8988T (cell line): Measurements from ENCODE around the gene MYO1D.
"Not testable (repeated sequence)": the region's sequence is repeated elsewhere in the genome, so short reads cannot be mapped to it uniquely, and the experiment has no call there.

ENCODE experiments used
- DNase-seq: peaks from one replicate; pipeline ENCODE4 v3.0.0; 2011

The MYO1D gene

DNA sequence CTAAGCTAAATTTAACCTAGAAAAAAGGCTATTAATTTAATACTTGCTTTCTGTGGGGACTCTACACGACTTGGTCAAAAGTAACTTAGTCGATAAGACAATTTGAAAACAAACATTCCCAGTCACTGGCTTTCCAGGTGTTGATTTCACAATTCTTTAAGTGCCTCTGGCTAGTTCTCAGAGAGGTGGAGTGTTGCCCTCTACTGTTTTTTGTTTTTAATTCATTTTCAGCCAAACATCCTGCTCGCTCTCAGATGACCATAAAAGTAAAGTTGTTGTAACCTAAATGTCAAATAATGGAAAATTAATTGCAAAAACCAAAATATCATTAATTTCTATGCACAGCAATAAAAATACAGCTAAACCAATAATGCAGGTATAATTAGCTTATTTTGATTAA is 107.1 kb downstream of the MYO1D start:
- no peak for DNase-seq

DNA sequence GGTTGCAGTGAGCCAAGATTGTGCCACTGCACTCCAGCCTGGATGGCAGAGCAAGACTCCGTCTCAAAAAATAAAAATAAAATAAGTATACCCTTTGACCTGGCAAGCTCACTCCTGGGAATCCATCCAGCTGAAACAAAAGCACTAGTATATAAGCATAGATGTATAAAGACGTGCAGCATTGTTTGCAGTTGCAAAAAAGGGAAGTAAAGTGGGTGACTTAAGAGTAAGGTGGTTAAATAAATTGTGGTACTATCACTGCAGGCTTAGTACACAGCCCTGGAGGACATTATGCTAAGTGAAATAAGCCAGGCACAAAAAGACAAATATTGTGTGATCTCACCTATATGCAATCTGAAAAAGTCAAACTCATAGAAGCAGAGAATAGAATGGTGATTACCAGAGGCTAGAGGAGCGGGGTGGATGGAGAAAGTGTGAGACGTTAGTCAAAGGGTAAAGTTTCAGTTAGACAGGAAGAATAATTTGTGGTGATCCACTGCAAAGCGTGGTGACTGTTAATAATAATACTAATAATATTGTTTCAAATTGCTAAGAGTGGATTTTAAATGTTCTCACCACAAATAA is 113.0 kb downstream of the MYO1D start:
- no peak for DNase-seq

DNA sequence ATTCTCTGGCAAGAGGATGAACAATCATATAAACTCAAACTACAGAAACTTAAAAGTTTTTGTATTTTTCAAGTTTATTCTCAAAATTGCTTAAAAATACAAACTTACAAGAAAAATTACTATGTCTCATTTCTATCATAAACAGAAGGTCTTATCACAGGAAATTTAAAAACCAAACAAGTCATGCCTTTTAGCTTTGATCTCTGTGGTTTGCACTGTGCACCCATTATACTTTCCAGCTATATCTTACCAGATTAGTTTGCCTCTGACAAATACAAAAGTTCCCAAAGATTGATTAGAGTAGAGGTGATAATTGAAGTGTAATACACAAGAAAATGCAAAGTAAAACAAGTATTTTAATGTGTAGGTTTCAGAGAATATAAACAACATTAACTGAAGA is 117.4 kb downstream of the MYO1D start:
- DNase-seq = no peak

DNA sequence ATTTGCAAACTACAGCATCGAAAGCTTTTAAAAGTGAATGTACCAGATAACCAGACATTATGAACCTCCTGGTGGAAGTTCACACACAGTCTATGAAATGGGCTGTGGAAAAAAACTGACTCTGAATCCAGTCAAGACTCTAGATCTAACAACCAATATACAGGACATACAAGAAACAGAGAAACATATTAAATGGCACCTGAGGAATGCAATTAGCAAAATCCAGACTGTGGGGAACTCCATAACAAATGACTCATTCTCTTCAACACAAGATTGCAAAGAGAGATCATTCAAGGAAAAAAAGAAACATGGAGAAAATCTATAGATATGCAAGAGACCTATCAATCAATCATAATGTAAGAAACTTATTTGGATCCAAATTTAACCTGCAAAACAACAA is 119.0 kb downstream of the MYO1D start:
- no peak for DNase-seq

DNA sequence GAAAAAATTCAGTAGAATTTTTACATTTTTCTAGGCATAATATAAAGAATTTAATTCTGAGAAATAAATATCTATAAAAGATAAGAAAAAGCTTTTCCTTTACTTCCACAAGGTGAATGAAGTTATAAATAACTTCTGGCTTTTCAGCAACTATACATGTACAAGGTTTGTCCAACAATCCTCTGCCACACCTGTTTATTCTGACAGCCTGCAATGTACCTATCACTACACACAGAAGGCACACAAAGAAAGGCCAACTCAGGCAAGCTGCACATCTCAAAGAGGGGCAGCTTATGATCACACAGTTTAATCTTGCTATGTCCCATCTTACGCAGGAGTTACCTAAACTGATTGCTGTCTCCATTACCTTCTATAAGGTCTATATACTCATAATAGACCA is 120.2 kb downstream of the MYO1D start:
- DNase-seq = no peak

DNA sequence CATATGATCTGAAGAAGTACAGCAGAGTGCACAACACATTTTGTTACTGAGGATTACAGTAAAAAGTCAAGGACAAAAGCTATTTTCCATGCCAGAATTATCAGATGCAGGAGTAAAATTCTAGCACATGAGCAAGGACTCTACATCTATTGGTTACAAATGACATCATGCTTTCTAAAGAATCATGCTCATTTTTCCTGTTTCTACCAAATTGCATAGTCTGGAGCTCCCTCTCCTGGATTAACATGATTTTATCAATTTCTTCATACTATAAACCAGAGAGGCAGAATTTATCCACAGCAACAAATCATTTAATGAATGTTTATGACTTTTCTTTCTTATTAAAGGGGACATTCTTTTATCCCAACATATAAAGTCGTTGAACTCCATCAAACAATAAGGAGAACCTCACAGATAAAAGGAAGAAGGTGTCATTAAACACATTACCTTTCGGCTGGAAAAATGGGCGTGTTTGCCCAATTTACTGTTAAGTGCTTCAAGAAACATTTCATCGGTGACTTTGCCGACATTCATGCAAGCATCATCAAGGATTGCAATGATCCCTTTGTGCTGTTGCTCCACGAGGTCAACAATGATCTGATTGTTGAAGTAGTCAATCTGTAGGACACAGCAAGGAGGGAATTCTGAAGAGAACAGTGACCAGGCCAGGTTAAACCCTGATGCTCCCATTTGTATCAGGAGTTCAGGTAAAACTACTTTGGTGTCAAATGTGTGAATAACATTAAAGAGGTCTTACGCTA is 121.7 kb downstream of the MYO1D start:
- DNase-seq = no peak

DNA sequence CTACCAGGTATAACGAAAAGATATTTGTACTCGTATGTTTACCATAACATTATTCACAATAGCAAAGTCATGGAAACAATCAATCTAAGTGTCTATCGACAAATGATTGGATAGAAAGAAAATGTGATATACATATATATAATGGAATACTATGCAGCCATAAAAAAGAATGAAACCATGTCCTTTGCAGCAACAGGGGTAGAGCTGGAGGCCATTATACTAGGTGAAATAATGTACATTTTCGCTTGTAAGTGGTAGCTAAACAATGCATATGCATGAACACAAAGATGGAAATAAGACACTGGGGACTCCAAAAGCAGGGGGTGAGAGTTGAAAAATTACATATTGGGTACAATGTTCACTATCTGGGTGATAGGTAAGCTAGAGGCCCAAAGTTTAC is 124.0 kb downstream of the MYO1D start:
- DNase-seq = no peak

DNA sequence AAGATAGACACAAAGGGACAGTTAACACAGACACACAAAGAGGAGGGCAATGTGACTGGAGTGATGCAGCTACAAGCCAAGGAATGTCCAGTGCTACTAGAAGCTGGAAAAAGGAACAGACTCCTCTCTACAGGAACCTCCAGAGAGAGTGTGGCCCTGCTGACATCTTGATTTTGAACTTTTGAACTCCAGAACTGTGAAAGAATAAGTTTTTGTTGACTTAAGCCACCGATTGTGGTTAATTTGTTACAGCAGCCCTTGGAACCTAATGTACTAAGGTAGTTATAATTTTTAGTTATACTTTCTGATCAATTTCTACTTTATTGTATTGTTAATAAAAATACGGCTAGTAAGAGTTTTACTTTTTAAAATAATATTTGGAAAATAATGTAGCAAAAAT is 129.1 kb downstream of the MYO1D start:
- no peak for DNase-seq

DNA sequence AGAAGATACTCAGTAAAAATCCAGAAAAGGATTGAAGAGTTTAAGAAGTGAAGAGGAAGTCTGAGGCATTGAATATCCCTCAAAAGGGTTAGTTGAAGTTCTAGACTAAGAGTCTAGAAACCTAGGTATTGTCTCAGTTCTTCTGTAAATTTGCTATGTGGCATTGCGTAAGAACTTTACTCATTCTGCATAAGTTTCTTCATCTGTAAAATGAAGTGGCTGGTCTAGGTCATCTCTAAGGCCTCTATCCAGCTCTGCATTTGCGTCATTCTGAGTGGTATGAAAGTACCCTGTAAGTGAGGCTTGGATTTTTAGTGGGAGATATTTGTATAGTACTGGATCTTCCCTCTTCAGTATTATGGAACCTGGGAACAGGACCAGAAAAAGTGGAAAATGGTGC is 130.2 kb downstream of the MYO1D start:
- DNase-seq = no peak

DNA sequence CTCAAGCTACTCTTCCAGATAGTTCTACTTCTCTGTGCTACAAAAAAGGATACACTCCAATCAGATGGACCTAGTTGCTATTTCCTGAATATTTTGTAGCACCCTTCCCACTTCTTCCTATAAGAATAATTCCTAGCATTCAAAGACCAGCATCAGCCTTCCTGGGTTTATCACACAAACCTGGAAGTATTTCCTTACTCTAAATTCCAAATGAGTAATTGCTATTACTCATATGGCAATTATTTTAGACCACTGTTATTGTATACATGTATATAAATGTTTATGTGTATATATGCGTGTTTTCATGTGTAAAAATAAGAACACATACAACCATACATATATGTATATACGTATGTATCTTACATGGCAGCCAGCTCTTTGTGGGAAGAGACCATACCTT is 130.6 kb downstream of the MYO1D start:
- no peak for DNase-seq

DNA sequence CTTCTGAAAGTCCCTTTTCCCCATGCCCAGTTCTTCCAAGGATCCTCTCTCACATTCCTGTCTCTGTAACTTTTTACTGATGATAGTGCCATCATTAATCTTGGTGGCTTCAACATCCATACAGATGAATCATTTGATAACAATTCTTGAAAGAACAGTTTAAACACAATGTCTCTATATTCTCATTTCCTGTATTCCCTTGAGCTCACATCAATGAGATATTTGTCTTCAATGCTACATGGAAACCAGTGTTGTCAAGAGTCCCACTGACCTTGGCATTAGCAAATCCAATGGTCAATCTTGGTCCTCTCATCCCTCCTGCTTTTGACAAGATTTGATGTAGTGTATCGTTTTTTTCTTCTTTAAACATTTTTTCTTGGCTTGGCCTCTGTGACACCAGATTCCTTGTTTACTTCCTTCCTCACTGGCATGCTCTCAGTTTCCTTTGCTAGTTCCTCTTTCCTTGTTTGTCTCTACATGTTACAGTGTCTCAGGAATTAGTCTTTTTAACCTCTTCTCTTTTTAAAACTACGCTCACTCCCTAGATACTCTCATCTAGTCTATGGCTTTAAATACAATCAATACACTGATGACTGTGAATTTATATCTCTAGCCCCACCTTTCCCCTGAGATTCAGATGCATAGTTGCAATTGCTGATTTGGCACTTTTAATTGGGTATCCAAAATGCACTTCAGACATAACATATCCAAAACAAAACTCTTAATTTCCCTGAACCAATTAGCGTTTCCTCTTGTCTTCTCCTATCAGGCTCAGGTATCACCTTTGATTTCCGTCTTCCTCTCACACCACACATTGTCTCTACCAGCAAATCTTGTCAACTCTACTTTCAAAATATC is 134.0 kb downstream of the MYO1D start:
- DNase-seq = no peak

DNA sequence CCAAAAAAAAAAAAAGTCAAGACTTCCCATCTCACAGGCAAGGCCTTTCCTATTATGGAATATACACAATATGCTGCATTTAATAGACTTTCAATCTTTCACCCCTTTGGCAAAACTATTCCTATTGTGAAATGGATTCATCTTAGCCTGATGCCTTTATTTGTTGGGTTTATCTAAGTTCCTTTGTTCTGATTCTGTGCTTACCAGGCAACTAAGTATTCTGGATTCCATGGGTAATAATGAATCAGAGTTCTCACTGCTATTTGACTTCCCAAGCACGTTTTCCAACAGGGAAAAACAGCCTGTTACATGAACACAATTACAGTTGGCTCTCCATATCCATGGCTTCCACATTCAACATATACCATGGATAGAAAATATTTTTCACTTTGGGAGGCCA is 135.5 kb downstream of the MYO1D start:
- DNase-seq = no peak

DNA sequence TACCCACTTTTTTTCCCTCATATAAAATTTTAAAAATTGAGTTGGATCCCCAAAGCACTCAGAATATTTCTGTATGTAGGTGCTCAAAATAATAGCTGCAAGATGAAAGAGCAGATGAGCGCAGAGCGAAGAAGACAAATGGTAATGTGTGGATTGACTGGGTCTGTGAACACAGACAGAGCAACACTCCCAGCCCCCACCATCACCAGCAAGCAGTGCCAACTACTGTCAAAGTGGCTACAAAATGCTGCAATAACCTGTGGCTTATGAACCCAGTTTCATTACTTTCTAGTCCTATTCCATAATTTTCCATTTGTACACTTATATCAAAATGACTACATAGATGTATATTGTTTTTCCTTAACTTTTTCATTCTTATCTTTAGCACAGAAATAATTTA is 137.2 kb downstream of the MYO1D start:
- no peak for DNase-seq

DNA sequence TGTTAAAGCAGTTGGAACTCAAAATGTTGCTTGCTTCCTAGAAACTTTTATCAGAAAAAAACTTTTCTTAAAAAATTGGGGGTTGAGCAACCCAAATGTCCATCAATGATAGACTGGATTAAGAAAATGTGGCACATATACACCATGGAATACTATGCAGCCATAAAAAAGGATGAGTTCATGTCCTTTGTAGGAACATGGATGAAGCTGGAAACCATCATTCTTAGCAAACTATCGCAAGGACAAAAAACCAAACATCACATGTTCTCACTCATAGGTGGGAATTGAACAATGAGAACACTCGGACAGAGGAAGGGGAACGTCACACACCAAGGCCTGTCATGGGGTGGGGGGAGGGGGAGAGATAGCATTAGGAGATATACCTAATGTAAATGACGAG is 137.8 kb downstream of the MYO1D start:
- not testable (repeated sequence) for DNase-seq

DNA sequence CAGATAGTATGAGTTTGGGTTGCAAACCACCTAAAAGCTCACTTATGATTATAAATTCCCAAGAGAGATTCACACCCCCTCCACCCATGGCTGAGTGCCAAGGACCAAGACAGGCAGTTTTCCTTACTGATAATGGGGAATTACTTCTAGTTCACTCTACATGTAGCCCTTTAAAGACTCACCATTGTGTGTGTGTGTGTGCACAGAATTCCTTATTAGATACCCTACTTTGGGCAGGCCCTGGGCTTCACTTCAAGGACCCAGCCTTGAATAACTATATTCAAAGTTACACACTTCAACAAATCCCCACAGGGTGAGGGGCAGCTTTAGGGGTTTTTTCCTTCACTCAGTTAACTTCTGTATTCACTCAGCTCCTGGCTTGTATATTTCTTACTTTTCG is 143.5 kb downstream of the MYO1D start:
- no peak for DNase-seq

DNA sequence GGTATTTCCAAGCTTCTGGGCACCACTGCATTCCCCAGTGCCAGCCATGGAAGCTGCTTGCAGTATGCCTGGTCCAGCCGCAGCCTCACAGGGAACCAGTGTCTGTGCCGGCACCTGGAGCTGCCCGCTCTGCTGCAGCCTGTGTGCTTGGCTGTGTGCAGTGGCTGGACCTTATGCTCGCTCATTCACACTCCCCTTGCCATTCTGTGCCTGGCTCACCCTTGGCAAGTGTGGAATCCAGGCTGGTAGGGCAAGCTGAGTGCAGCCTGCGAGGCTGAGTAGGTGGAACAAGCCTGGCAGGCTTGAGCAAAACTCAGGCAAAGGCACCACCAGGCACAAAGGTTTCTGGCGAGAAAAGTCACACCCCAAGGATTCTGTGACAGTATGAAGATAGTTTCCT is 144.0 kb downstream of the MYO1D start:
- DNase-seq = no peak

DNA sequence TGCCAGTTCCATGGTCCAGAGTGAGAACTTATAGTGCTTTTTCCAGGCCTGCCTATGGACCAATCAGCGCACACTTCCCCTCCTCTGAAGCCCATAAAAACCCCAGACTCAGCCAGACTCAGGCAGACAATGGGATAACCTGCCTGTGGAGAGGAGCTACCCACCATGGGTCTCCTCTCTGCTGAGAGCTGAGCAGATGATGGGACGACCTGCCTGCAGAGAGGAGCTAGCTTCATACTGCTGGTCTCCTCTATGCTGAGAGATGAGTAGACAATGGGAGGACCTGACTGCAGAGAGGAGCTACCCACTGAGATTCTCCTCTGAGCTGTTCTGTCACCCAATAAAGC is 144.7 kb downstream of the MYO1D start:
- no peak for DNase-seq

DNA sequence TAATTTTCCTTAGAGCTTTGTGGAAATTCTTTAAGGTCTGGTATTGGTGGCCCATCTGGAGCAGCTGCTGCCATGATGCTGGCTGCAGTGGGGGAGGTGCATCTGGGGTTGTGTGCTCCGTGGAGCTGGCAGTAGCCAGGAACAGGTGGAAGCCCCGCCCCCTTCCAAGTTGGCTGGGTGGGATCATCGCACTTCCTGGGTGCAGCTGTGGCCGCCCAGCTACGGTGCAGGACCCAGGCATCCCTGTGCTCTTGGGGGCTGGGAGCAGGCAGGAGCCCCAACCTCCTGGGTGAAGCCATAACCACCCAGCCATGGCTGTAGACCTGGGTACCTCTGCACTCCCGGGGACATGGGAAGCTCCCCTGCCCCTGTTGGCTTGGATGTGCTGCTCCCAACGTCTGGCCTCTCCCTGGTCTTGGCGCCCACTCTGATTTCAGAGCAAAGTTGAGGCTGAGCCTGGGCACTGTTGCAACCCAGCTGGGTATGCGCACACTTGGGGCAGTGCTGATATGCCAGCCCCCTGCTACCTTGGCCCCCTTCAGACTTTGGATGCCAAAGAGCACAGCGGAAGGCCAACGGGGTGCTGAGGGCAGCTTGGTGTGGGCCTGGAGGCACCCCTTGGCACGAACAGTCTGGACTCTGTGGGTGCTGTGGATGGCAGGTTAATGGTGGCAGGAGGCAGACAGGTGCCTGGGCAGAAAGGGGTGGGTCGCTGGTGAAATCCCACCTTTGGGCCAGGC is 145.2 kb downstream of the MYO1D start:
- DNase-seq = no peak

DNA sequence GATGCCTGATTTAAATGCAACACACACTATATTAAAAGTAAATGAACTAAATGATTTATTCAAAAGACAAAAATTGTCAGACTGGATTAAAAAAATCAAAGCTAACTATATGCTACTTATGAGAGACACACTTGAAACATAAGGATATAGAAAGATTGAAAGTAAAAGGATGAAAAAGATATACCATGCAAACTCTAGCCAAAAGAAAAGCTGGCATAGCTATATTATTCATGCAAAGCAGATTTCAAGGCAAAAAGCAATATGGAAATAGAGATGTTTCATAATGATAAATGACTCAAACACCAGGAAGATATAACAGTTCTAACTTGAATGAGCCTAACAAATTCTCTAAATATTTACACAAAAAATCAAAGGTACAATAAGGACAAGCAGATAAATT is 149.2 kb downstream of the MYO1D start:
- DNase-seq = no peak

DNA sequence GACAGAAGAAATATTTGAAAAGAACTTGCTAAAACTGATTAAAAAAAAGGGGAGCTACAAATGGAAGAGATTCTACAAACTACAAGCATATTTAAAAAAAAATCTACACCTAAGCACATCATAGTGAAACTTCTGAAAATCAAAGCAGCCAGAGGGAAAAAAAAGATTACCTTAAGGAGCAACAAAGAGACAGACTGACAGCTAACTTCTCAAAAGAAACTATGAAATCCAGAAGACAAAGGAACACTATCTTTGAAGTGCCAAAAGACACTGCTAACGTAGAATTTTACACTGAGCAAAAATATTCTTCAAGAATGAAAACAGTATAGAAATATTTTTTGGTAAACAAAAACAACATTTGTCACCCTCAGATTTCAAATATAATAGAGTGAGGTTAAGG is 151.2 kb downstream of the MYO1D start:
- DNase-seq = no peak

DNA sequence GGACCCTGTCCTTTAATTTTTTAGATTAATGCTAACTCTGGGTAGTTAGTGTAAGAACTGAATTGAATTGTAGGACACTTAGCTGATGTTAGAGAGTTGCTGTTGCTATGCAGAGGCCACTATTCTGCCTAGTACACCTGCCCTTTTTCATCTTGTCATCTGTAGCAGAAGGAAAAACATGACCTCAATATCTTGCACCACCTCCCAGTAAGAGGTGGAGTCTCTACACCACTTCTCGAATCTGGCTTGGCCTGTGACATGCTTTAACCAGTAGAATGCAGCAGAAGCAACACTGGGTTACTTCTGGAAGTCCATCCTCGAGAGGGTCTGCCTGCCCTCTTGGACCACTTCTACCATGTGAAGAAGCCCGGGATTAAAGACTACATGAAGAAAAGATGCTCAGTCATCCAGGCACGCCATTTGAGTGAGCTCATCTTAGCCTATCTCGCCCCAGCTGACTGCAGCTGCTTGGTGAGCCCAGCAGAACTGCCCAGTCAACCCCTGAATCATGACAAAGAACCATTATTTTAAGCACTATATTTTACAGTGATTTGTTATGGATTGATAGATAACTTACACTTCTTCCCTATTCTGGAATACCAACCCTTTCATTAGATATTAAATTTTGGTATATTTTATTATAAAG is 153.5 kb downstream of the MYO1D start:
- no peak for DNase-seq

DNA sequence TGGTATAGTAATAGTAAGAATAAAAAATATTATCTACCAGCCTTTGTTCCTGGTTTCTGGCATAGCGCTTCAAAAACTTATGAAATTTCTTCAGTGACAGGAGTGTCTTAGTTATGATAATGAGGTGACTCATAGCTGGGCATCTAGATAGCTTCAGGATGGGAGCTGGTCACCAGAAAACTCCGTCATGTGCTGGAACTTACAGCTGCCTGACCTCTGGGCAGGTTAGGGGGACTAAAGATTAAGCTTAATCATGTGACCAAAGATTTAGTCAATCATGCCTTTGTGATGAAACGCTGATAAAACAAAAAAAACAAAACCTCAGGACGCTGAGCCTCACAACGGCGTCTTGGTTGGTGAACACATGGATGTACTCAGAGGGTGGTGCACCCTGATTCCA is 154.2 kb downstream of the MYO1D start:
- no peak for DNase-seq

DNA sequence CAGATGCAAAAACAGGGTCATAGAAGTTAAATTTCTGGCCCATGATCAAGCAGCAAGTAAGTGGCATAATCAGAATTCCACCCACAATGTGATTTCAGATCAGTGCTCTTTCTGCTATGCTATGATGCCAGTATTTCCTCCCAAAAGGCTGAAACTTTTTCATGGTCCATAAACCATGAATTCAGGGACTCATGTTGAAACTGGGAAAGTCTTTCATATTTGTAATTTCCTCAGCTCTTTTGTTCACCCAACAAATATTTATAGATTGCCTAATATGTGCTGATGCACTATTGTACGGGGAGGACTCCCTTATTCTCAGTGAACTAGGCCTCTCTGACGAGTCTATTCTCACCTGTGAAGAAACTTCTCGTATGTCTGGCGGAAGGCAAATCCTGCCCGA is 156.3 kb downstream of the MYO1D start:
- no peak for DNase-seq
